IPS DF 6.9 (cell line): ENCODE results near the gene MIGA1.

Experiments used
- DNase-seq: peaks from one replicate; pipeline ENCODE4 v3.0.0-alpha.2; 2013; ENCODE audit warnings: low read depth, low spot score
- H3K27ac ChIP-seq: one replicate; pipeline ENCODE4 v1.5.1; 2013; ENCODE audit warnings: low read length, control low read depth
- H3K27me3 ChIP-seq: 2 replicates; pipeline ENCODE4 v1.6.1; 2013; ENCODE audit warnings: mild to moderate bottlenecking, low read length; ENCODE audit not compliant: control insufficient read depth, insufficient read depth
- H3K36me3 ChIP-seq: 2 replicates; pipeline ENCODE4 v1.6.1; 2013; ENCODE audit warnings: low read length; ENCODE audit not compliant: control insufficient read depth, insufficient read depth
- H3K4me1 ChIP-seq: 2 replicates; pipeline ENCODE4 v1.6.1; 2013; ENCODE audit warnings: low read length; ENCODE audit not compliant: control insufficient read depth, insufficient read depth
- H3K4me3 ChIP-seq: 2 replicates; pipeline ENCODE4 v1.5.1; 2013; ENCODE audit warnings: mild to moderate bottlenecking, low read length
- H3K9me3 ChIP-seq: 2 replicates; pipeline ENCODE4 v1.6.1; 2013; ENCODE audit warnings: low read length, inconsistent platforms; ENCODE audit not compliant: control insufficient read depth, insufficient read depth
- WGBS: extraction: QIAGEN DNeasy Blood & Tissue Kit; methylation state at CpG from one replicate; pipeline ENCODE4 v1.1.7; 2013; ENCODE audit warnings: mixed read lengths, missing lambda C conversion rate; ENCODE audit not compliant: insufficient read length, insufficient coverage; 5-methylcytosine and 5-hydroxymethylcytosine counted together

Gene MIGA1

GRCh38 chr1:77847621-77848080, 68.2 kb downstream of the MIGA1 start:
- Histone ChIP-seq H3K9me3 (no peaks in the 10 kb centered on the region), H3K27ac (no peak overlapping the region), H3K4me1 (no peaks in the 10 kb centered on the region), H3K4me3 (no peak overlapping the region), H3K36me3 (no peaks in the 10 kb centered on the region), H3K27me3 (no peaks in the 10 kb centered on the region)
- DNase-seq: no peak
- WGBS: no CpG with 5 or more reads among the region's 9 CpGs

GRCh38 chr1:77850082-77850481, 70.6 kb downstream of the MIGA1 start:
- no CpG with 5 or more reads among the region's 1 CpG for WGBS

GRCh38 chr1:77857552-77857951, 78.1 kb downstream of the MIGA1 start:
- no peaks in the 10 kb centered on the region for H3K27me3 ChIP-seq
- H3K4me3 ChIP-seq: no peak overlapping the region
- WGBS: no CpG with 5 or more reads among the region's 4 CpGs
- no peaks in the 10 kb centered on the region for H3K36me3 ChIP-seq
- DNase-seq: no peak
- no peaks in the 10 kb centered on the region for H3K9me3 ChIP-seq
- H3K27ac ChIP-seq: no peak overlapping the region
- no peaks in the 10 kb centered on the region for H3K4me1 ChIP-seq

More at GRCh38 chr1:77850082-77850481, 70.6 kb downstream of the MIGA1 start:
- H3K4me1 ChIP-seq: no peaks in the 10 kb centered on the region
- H3K36me3 ChIP-seq: no peaks in the 10 kb centered on the region
- H3K4me3 ChIP-seq: no peak overlapping the region
- H3K27me3 ChIP-seq: no peaks in the 10 kb centered on the region
- no peak overlapping the region for H3K27ac ChIP-seq
- no peaks in the 10 kb centered on the region for H3K9me3 ChIP-seq
- no peak for DNase-seq

- H3K27ac ChIP-seq: no peak overlapping the region
- no peaks in the 10 kb centered on the region for H3K27me3 ChIP-seq
- H3K4me3 ChIP-seq: no peak overlapping the region
- no peaks in the 10 kb centered on the region for H3K9me3 ChIP-seq
- no peaks in the 10 kb centered on the region for H3K4me1 ChIP-seq
- no peaks in the 10 kb centered on the region for H3K36me3 ChIP-seq
- no peak for DNase-seq
- whole genome bisulfite sequencing: no CpG with 5 or more reads among the region's 3 CpGs
Observed at GRCh38 chr1:77858725-77859124, 79.3 kb downstream of the MIGA1 start.

GRCh38 chr1:77859248-77859647, 79.8 kb downstream of the MIGA1 start:
- no peak for DNase-seq
- no peaks in the 10 kb centered on the region for H3K36me3 ChIP-seq
- H3K4me3 ChIP-seq: no peak overlapping the region
- no CpG with 5 or more reads among the region's 2 CpGs for WGBS
- H3K27me3 ChIP-seq: no peaks in the 10 kb centered on the region
- no peaks in the 10 kb centered on the region for H3K9me3 ChIP-seq
- no peaks in the 10 kb centered on the region for H3K4me1 ChIP-seq
- no peak overlapping the region for H3K27ac ChIP-seq

- no peaks in the 10 kb centered on the region for H3K36me3 ChIP-seq
- H3K9me3 ChIP-seq: no peaks in the 10 kb centered on the region
- H3K4me1 ChIP-seq: no peaks in the 10 kb centered on the region
- no CpG with 5 or more reads among the region's 4 CpGs for WGBS
- H3K4me3 ChIP-seq: no peak overlapping the region
- no peaks in the 10 kb centered on the region for H3K27me3 ChIP-seq
- no peak overlapping the region for H3K27ac ChIP-seq
- no peak for DNase-seq
Observed at GRCh38 chr1:77866296-77866695, 86.8 kb downstream of the MIGA1 start.

GRCh38 chr1:77872645-77873044, 93.2 kb downstream of the MIGA1 start:
- no peak overlapping the region for H3K27ac ChIP-seq
- no peaks in the 10 kb centered on the region for H3K9me3 ChIP-seq
- no peak overlapping the region for H3K4me3 ChIP-seq
- H3K4me1 ChIP-seq: no peaks in the 10 kb centered on the region
- WGBS: no CpG with 5 or more reads among the region's 1 CpG
- DNase-seq: no peak
- H3K36me3 ChIP-seq: no peaks in the 10 kb centered on the region
- H3K27me3 ChIP-seq: no peaks in the 10 kb centered on the region

- no peaks in the 10 kb centered on the region for H3K9me3 ChIP-seq
- H3K4me1 ChIP-seq: no peaks in the 10 kb centered on the region
- DNase-seq: no peak
- H3K4me3 ChIP-seq: no peak overlapping the region
- no peaks in the 10 kb centered on the region for H3K27me3 ChIP-seq
- WGBS: no CpG with 5 or more reads among the region's 1 CpG
- H3K36me3 ChIP-seq: no peaks in the 10 kb centered on the region
- H3K27ac ChIP-seq: no peak overlapping the region
Observed at GRCh38 chr1:77873461-77873860, 94.0 kb downstream of the MIGA1 start.

GRCh38 chr1:77874804-77875445, 95.5 kb downstream of the MIGA1 start:
- no peaks in the 10 kb centered on the region for H3K27me3 ChIP-seq
- H3K4me1 ChIP-seq: no peaks in the 10 kb centered on the region
- H3K36me3 ChIP-seq: no peaks in the 10 kb centered on the region
- no peak for DNase-seq
- no CpG with 5 or more reads among the region's 4 CpGs for WGBS
- no peaks in the 10 kb centered on the region for H3K9me3 ChIP-seq
- no peak overlapping the region for H3K27ac ChIP-seq
- no peak overlapping the region for H3K4me3 ChIP-seq

- no peak overlapping the region for H3K4me3 ChIP-seq
- H3K27me3 ChIP-seq: no peaks in the 10 kb centered on the region
- H3K9me3 ChIP-seq: no peaks in the 10 kb centered on the region
- no peaks in the 10 kb centered on the region for H3K4me1 ChIP-seq
- WGBS: 100% methylated on average over 2 of the region's 4 CpGs
- no peaks in the 10 kb centered on the region for H3K36me3 ChIP-seq
- no peak overlapping the region for H3K27ac ChIP-seq
- no peak for DNase-seq
Observed at GRCh38 chr1:77876884-77877283, 97.4 kb downstream of the MIGA1 start.

GRCh38 chr1:77881061-77881460, 101.6 kb downstream of the MIGA1 start:
- no peaks in the 10 kb centered on the region for H3K9me3 ChIP-seq
- no peaks in the 10 kb centered on the region for H3K4me1 ChIP-seq
- WGBS: no CpG with 5 or more reads among the region's 1 CpG
- no peaks in the 10 kb centered on the region for H3K27me3 ChIP-seq
- no peak for DNase-seq
- H3K27ac ChIP-seq: no peak overlapping the region
- no peaks in the 10 kb centered on the region for H3K36me3 ChIP-seq
- no peak overlapping the region for H3K4me3 ChIP-seq
